Measurements from ENCODE around the gene NIT1.
A peak's percentile ranks its signal among the peaks of the same experiment; 100 is the strongest.

NIT1 gene

DNA sequence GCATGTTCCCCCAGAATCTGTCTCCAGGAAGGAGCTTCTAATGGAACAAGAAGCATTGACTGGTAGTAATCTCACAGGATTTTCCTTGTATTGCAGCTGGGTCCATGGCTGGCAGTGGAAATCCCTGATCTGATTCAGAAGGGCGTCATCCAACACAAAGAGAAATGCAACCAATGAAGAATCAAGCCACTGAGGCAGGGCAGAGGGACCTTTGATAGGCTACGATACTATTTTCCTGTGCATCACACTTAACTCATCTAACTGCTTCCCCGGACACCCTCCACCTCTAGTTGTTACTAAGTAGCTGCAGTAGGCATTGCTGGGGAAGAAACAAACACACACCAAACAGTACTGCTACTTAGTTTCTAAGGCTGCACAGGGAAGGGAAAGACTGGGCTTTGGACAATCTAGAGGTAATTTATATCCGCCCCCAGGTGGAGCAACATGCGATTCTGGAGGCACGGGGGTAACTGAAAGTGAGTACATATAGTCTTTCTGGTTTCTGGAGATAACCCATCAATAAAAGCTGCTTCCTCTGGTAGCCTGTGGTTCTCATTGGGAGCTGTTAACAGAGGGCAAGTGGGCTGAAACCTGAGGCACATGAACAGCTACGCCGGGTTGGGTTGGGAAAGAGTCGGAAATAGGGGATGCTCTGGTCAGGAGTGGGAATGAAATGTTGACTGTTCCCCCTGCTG, 40.6 kb downstream of the NIT1 start:
- DNase-seq = no peak

GRCh38 chr1:161159087-161159912, 41.4 kb downstream of the NIT1 start, which contains the start of gene USP21:
TSS of gene USP21 (plus strand) at chr1:161159500. CDS start at chr1:161160641, 1,141 bp downstream.
- peak; percentile 89 for DNase-seq

- no peak for DNase-seq
Observed at GRCh38 chr1:161159913-161160243, 42.0 kb downstream of the NIT1 start.

GRCh38 chr1:161160671-161161145, 42.8 kb downstream of the NIT1 start:
- DNase-seq = no peak

GRCh38 chr1:161161652-161162051, 43.7 kb downstream of the NIT1 start:
- DNase-seq = no peak

GRCh38 chr1:161162052-161162451, 44.1 kb downstream of the NIT1 start:
- DNase-seq = no peak

- no peak for DNase-seq
Observed at GRCh38 chr1:161162806-161163205, 44.9 kb downstream of the NIT1 start.

DNA sequence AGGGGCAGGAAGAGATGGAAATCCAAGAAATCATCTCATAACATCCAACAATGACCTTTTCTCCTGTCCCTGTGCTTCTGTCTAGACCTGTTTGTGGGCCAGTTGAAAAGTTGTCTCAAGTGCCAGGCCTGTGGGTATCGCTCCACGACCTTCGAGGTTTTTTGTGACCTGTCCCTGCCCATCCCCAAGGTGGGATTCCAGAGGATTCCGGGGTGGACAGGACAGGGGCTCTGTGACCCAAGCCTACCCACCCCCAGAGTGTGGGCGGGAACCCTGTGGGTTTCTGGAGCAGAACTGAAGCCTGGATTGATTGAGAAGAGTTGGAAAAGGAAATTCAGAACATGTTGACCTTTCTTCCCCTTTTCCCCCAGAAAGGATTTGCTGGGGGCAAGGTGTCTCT, 45.9 kb downstream of the NIT1 start:
- no peak for DNase-seq

DNA sequence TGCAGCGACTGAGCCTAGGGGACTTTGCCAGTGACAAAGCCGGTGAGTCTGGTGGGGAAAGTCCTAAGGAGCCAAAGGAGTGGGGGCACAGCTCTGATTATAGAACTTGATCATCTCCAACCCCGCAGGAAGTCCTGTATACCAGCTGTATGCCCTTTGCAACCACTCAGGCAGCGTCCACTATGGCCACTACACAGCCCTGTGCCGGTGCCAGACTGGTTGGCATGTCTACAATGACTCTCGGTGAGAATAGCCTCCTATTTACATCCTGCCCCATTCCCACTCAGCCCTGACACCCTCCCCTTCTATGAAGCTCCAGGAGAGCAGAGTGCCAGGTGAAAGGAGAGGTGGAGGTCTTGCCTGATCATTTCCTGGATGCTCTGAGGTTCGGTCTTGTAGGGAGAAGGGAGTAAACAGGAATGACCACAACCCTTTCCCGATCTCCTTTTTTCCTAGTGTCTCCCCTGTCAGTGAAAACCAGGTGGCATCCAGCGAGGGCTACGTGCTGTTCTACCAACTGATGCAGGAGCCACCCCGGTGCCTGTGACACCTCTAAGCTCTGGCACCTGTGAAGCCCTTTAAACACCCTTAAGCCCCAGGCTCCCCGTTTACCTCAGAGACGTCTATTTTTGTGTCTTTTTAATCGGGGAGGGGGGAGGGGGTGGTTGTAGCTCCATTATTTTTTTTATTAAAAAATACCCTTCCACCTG, 47.2 kb downstream of the NIT1 start:
- DNase-seq = no peak

- peak; percentile 92 for DNase-seq
Observed at GRCh38 chr1:161165742-161166668, 48.1 kb downstream of the NIT1 start, which contains the start of gene PPOX. TSS of gene PPOX (plus strand) at chr1:161166426. CDS start at chr1:161166848, 422 bp downstream.

GRCh38 chr1:161166669-161167548, 49.0 kb downstream of the NIT1 start:
- DNase-seq = no peak

- DNase-seq = no peak
Observed at GRCh38 chr1:161168906-161169305, 51.0 kb downstream of the NIT1 start.

Measured in effector CD4-positive, alpha-beta T cell (primary cell).